Left lobe of liver (tissue), 2 donors: ENCODE measurements around the gene DPYD. TPM values are rescaled to one million over a fixed set of nuclear protein-coding genes. Genes with fewer than 3 reads are reported as not detected.

ENCODE experiments used
- ATAC-seq: fragments of 200-7000 bp; cut with Tn5 transposase; one replicate; pipeline ENCODE4 v1.9.1; 2020; ENCODE audit warnings: mild to moderate bottlenecking, moderate library complexity
- DNase-seq: peaks from one replicate; pipeline ENCODE4 v3.0.0-alpha.2; 2020; ENCODE audit warnings: low spot score
- total RNA-seq: library from RNA; stranded (reverse); gene quantifications from one replicate; pipeline ENCODE4 v1.2.1, GENCODE V29; 2021
- donor health status: DM: no; HTN: no; CAD: no; lungs with moderate emphysema.
- donor health status: DM: no; HTN: yes; CAD: no.

DPYD gene
- total RNA-seq, 1 donor from 2014 or later = 43.3 TPM

- ATAC-seq = no peak
- no peak for DNase-seq
These were observed 289.9 kb downstream of the DPYD start for GRCh38 chr1:97630948-97631347.

GRCh38 chr1:97630281-97630680, 290.6 kb downstream of the DPYD start:
- no peak for DNase-seq
- ATAC-seq = no peak

GRCh38 chr1:97623220-97623619, 297.6 kb downstream of the DPYD start:
- ATAC-seq (no peak), DNase-seq (no peak)

- ATAC-seq (no peak), DNase-seq (no peak)
These were observed 298.9 kb downstream of the DPYD start for GRCh38 chr1:97621955-97622354.

- DNase-seq (no peak), ATAC-seq (no peak)
These were observed 301.1 kb downstream of the DPYD start for GRCh38 chr1:97619706-97620105.

GRCh38 chr1:97610748-97611147, 310.1 kb downstream of the DPYD start:
- no peak for DNase-seq
- no peak for ATAC-seq

- DNase-seq (no peak), ATAC-seq (no peak)
These were observed 310.7 kb downstream of the DPYD start for GRCh38 chr1:97610102-97610501.

GRCh38 chr1:97608272-97608671, 312.6 kb downstream of the DPYD start:
- no peak for DNase-seq
- ATAC-seq = no peak

- DNase-seq = no peak
- no peak for ATAC-seq
These were observed 317.1 kb downstream of the DPYD start for GRCh38 chr1:97603776-97604175.

GRCh38 chr1:97603218-97603617, 317.6 kb downstream of the DPYD start:
- ATAC-seq (no peak), DNase-seq (no peak)

- DNase-seq (no peak), ATAC-seq (no peak)
These were observed 321.4 kb downstream of the DPYD start for GRCh38 chr1:97599447-97599846.

- DNase-seq (no peak), ATAC-seq (no peak)
These were observed 327.6 kb downstream of the DPYD start for GRCh38 chr1:97593192-97593591.

GRCh38 chr1:97588772-97589171, 332.1 kb downstream of the DPYD start:
- no peak for DNase-seq
- ATAC-seq = no peak

GRCh38 chr1:97581614-97582051, 339.2 kb downstream of the DPYD start:
- DNase-seq (no peak), ATAC-seq (no peak)

- ATAC-seq (no peak), DNase-seq (no peak)
These were observed 343.2 kb downstream of the DPYD start for GRCh38 chr1:97577613-97578012.

- DNase-seq = no peak
- no peak for ATAC-seq
These were observed 347.3 kb downstream of the DPYD start for GRCh38 chr1:97573553-97573952.

GRCh38 chr1:97572561-97572960, 348.3 kb downstream of the DPYD start:
- DNase-seq = no peak
- ATAC-seq = no peak

GRCh38 chr1:97571760-97572159, 349.1 kb downstream of the DPYD start:
- no peak for ATAC-seq
- DNase-seq = no peak

- no peak for ATAC-seq
- no peak for DNase-seq
These were observed 350.1 kb downstream of the DPYD start for GRCh38 chr1:97570691-97571090.

- no peak for DNase-seq
- no peak for ATAC-seq
These were observed 353.7 kb downstream of the DPYD start for GRCh38 chr1:97567000-97567749.

- ATAC-seq (no peak), DNase-seq (no peak)
These were observed 354.9 kb downstream of the DPYD start for GRCh38 chr1:97565886-97566285.

- DNase-seq (no peak), ATAC-seq (no peak)
These were observed 356.9 kb downstream of the DPYD start for GRCh38 chr1:97563926-97564325.

GRCh38 chr1:97562081-97562480, 358.8 kb downstream of the DPYD start:
- ATAC-seq (no peak), DNase-seq (no peak)
